HL-60/S4 treated with phorbol 12-myristate 13-acetate at 8.2 ng/mL for 4 days and 3 days (cell line): ENCODE data around the gene E2F3.
"Not testable (repeated sequence)": the region's sequence is repeated elsewhere in the genome, so short reads cannot be mapped to it uniquely, and the experiment has no call there.

Experiments
- in situ Hi-C: fragments of 300-500 bp; cut with MboI; formaldehyde crosslinking; loops from 2 replicates; pipeline ENCODE4 v1.15.0; 2022; ENCODE audit warnings: low sequenced_read_pairs

E2F3 gene

DNA sequence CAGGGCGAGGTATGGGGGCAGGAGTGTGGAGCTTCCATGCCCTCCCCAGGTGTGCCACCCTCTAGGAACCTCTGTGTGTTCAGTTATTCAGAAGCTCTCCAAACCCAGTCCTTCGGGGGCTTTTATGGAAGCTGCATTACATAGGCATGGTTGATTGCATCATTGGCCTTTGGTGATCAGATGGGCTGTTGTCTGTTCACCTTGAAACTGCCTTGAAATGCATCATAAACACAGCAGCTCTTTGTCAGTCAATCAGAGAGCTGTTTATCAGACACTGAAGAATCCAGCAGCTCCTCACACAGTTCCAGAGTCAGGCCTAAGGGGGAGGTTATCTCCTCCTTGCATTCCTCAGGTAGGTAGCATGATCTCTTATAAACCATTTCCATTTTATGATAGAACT, 62.4 kb downstream of the E2F3 start:
- in situ Hi-C loops = no loop called here

DNA sequence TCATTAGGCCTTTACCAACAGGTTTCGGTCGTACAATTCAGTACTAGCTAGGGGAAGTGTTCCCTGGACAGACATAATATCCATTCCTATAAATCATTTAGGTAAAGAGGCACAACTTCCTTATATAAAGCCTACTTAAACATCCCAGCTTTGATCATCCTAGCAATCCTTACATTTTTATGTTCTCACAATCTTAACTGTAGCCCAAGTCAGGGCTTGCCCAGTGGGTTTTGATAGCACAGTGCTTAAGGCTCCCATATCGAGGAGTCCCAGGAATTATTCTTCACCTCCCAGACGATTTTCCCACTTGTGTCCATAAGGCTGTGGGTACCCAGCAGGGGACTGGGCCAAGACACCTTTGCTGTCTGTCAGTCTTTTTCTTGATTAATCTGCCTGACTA, 63.2 kb downstream of the E2F3 start:
- in situ Hi-C loops = no loop called here

DNA sequence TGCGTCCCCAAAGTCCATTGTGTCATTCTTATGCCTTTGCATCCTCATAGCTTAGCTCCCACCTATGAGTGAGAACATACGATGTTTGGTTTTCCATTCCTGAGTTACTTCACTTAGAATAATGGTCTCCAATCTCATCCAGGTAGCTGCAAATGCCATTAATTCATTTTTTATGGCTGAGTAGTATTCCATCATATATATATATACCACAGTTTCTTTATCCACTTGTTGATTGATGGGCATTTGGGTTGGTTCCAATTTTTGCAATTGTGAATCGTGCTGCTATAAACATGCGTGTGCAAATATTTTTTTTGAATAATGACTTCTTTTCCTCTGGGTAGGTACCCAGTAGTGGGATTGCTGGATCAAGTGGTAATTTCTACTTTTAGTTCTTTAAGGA, 63.9 kb downstream of the E2F3 start:
- in situ Hi-C loops = not testable (repeated sequence)

DNA sequence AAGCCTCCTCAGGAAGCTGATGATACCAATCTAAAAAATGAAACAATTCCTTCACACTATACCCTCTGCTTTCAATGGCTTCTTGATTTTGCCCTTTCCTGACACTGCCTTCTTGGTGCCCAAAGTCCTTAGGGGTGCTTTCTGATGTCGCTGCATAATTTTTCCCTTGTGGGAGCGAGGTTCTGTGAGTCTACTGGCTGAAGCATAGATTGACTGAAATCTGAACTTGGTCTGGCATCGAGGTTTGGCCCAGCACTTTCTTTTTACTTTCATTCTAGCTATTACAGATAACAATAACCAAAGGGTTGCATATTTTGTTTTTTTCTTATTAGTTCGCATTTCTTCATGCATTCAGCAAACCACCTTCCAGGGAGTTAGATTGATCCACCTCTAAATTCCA, 65.8 kb downstream of the E2F3 start:
- in situ Hi-C loops = no loop called here

DNA sequence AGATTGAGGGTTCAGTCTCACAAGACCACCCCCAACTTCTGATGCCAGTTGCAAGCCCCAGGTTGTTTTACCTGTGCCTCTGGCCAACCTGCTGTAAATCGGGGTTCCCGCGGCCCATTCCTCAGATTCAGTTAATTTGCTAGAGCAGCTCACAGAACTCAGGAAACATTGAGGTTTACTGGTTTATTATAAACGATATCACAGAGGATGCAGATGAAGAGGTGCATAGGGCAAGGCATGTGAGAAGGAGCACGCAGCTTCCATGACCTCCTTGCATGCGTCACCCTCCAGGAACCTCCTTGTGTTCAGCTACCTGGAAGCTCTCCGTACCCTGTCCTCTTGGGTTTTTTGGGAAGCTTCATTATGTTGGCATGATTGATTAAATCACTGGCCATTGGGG, 66.5 kb downstream of the E2F3 start:
- in situ Hi-C loops = no loop called here

DNA sequence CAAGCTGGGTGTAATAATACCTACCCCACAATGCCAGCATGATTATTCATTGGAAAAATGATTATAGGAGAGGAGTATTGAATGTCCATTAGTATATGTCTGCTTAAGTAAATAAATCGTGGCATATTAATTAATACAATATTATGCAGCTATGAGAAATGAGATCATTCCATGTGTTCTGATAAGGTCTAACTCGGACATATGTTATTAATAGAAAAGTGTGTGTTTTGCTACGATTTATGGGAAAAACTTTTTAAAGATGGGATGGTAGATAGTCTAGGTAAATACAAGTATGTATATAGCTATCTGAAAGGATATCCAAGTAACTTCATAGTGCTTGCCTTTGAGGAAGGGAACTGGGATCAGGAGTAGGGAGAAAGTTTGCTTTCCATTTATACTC, 71.1 kb downstream of the E2F3 start:
- in situ Hi-C loops = no loop called here

DNA sequence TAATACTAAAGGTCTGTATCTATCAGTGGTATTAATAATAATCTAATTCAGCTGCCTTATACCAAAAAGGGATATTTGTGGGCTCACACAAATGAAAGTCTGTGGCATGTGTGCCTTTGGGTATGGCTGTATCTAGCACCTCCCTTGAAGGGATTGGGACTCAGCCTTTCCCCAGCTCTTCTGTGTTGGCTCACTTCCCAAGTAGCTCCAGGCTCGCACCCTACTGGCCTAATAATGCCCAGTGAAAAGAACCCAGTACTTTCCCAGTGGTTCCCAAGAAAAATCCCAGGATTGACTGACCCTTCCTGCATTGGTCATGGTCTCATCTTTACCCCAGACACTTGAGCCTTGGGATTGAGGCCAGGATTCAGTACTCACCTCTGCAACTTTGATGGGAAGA, 71.8 kb downstream of the E2F3 start:
- in situ Hi-C loops = no loop called here

DNA sequence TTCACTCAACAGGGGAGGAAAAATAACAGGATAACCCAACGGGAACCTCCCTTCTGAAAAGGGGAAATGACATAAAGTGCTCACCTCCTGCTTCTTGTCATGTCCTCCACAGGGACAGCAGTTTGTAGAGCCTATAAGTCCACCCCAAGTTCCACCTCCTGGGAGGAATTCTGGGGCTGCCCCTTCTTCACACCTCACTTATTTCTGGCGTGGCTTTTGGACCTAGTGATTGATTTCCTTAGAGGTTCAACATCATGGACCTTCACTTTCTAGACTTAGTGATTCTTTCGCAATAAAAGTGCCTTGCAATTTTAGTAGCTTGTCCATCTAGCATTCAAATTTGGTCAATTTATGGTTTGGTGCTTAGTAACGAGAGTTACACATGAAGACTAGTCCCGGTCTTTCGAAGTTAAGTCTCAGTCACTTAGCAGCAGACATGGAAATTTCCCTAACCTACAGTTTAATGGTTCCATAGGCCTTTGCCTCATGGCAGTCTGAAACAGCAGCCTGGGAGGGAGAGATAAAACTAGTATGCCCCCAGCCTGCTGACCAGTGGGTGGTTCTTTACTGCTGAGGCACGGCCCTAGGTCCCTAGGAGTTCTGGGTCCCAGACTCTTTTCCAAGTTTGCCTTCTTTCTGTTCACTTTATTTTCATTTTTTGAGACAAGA, 73.3 kb downstream of the E2F3 start:
- in situ Hi-C loops = no loop called here

DNA sequence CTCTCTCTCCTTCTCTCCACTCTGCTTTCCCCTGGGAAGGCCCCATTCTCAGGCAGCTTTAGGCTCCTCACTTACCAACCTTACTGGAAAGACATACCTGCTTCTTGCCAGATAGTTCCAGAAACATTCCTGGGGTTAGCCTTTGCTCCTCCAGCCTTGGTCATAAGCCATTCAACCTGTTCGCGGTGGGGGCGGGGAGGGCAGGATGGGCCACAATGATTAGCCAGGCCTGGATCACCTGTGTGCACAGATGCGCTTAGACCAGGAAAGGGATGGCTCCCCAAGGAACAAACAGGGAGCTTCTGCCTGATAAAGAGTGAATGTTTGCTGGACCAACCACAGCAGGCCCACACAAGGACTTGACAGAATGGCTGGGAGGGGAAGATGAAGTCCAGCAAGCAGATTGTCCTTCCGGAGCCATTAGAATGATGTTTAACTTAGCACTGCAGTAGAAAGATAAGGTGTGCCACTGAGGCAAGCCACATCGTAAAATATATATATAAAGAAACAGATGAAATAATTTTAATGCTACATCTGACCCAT, 74.9 kb downstream of the E2F3 start:
- in situ Hi-C loops = no loop called here

DNA sequence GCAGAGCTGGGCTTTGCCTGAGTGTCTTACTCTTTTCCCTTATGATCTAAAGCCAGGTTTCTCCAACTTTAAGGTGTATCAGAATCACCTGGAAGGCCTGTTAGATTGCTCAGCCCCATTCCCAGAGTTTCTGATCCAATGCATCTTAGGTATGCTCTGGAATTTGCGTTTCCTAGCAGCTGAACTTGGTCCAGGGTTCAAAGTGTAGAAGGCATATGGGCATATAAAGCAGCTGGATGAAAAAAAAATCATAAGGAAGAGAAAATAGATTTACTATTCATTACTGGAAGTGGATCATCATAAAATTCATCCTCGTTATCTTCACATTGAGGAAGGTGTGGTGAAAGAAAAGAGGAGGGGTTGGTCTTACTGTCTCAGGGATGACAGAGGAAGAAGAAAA, 75.8 kb downstream of the E2F3 start:
- in situ Hi-C loops = no loop called here

DNA sequence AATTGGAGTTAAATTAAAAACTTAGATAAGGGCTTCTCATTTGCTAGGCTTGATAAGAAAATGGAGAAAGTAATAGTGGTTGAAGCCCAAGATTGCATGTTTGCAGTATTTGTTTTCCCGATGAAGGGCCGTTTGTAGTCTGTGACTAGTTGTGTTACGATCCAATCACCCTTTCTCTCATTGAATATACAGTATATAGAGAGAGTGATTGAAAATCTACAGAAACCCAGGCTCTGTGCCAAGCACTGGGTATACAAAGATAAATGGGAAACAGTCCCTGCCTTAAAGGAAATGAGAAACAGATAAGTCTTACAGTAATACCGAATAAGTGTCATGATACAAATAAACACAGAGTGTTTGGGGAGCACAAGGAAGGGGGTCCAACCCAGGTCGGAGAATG, 77.4 kb downstream of the E2F3 start:
- in situ Hi-C loops = no loop called here

DNA sequence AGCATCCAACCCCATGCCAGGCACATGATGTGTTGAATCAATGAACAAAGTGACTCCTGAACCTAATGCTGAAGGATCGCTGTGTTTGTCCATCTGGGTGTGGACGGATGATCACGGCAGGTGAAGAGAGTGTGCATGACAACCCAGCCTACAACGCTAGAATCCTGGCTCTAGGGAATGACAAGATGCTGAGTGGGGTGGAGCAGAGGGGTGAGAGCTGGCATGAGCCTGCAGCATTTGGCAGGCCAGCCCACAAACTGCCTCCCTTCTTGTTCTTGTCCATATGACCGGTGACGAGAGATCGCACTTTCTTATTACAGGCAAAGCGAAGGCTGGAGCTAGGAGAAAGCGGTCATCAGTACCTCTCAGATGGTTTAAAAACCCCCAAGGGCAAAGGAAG, 77.8 kb downstream of the E2F3 start:
- in situ Hi-C loops = no loop called here

DNA sequence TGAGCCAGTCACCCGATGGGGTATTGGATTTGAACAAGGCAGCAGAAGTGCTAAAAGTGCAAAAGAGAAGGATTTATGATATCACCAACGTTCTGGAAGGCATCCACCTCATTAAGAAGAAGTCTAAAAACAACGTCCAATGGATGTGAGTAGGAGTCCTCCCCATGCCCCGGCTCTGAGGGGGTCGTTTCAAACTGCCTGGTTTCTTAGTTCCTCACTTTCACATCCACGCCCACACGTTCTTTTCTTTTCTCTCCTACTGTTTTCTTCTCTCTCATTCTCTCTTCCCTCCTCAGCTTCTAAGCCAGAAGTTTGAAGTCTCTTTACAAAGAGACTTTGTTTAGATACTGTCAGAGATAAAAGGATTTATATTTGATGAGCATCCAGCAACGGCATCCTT, 79.6 kb downstream of the E2F3 start:
- in situ Hi-C loops = no loop called here

DNA sequence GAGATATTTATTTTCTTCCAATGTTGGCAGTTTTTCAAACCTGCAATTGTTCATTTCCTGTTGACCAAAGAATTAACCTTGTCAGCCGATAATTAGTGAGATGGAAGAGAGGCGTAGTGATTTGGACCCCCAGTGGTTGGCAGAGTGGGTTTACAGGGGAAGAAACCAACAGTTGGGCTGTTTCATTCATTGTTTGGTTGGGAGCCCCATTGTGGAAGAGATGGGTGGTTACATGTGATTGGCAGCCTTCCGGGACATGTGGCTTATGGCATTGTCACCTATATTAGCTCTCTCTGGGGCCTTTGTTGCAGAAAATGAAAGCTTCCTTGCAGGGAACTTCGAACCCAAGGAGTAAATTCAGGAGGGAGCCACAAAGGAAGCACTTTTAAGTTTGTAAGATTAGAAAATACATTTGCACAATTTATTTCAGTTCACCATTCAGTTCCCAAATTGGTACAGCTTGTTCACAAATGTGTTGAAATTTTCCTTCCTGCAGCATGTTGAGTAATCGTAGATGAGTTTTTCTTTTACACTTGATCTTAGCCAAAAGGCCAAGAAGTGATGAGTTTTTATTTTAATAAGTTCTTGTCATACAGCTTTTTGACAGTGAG, 82.3 kb downstream of the E2F3 start:
- in situ Hi-C loops = no loop called here

DNA sequence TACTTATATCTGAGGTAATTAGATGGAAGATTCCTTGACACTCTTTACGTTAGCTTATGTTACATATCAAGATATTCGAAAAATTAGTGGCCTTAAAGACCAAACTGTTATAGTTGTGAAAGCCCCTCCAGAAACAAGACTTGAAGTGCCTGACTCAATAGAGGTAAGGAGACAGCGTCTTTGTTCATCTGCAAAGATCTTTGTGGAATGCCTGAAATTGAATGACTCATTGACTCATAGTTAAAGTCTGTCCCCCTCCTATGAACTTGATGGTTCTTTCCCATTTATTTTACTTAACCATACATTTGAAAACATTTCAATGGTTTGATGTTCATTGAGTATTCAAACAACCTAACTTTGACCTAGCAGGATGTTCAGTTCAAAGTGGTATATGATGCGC, 85.0 kb downstream of the E2F3 start:
- in situ Hi-C loops = no loop called here

DNA sequence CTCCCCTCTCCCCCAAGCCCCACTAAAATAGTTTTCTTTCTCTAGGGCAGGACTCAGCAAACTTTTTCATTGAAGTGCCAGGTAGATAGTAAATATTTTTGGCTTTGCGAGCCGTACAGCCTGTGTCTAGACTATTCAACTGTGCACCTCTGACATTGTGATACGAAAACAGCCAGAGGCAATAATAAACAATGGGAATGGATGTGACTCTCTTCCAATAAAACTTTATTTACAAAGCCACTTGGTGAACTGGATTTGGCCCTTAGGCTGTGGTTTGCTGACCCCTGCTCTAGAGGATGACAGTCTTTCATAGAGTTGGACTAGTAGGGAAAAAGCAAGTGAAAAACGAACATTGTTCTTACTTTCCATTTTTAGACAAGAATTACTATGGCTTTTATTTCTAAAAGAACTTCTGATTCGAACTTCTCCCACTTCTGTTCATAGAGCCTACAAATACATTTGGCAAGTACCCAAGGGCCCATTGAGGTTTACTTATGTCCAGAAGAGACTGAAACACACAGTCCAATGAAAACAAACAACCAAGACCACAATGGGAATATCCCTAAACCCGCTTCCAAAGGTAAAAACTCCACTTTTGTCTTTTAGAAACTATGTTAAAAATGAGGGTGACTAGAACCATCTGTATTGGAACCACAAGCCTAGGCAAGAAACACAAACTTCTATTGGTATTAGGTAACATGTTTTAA, 86.1 kb downstream of the E2F3 start:
- in situ Hi-C loops = no loop called here

DNA sequence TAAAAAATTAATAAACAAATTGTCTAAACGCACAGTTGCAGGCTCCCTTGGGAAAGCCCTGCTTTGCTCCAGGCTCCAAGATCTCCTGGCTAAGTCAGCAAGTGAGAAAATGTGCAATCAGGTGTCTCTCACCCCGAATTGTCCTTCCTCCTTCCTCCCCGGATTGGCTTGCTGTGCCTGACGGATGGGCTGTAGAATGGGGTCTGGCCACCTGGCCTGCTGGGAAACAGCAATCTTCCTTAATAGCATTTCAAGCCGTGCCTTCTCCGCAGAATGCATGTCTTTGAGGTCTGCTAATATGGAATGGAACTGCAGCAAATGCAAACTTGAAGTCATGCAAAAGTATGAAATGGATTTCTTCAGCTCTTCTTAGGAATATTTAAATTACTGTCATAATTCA, 88.9 kb downstream of the E2F3 start:
- in situ Hi-C loops = no loop called here

DNA sequence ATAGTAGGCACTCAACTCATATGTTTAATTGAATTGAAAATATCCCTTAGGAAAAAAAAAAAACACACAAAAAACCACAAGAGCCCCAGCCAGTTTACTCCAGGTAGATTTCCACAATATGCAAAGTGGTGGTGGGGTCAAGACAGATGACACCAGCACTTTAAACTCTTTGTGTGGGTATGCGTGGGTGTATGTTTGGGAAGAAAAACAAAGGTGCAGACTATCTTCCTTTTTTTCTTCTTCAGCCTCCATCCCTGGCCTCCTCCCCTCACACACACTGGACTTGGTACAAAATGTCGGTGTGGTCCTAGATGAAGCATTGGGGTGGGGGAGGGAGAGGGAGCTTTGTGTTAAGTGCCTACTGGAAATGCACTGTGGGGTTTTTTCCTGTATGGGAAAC, 90.4 kb downstream of the E2F3 start:
- in situ Hi-C loops = no loop called here

DNA sequence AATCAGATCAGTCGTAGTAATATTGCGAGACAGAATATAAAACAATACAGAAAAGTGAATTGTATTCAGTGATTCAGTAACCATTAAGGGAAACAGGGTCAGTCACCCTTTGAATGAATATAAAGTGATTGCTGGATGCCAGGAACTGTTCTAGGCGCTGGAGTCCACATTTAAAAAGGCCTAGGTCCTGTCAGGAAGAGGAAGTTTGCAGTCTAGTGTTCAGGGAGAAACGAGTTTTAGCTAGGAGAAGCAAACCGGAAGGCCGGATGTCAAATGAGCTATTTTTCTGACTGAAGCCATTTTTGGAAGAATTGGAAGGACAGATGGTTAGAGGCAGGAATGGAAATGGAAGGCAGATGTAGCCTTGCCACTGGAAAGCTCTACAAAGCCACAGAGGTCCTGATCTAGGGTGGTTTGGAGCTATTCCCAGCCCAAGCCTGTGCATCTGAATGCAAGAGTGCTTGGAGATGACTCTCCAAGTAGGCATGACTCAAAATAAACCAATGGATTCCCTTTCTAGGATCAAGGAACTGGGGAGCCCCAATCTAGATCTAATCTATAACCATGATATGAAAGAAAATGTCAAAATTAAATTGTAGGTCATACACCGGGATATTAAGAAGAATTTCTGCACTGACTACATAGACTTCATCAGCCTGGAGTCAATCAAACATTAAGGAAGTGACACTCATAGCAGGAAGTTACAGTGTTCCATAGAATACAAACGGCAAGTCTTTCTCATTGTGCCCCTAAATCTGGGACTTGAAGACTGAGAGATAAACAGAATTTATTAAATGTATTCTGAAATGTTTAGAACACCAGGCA, 95.7 kb downstream of the E2F3 start:
- in situ Hi-C loops = no loop called here

DNA sequence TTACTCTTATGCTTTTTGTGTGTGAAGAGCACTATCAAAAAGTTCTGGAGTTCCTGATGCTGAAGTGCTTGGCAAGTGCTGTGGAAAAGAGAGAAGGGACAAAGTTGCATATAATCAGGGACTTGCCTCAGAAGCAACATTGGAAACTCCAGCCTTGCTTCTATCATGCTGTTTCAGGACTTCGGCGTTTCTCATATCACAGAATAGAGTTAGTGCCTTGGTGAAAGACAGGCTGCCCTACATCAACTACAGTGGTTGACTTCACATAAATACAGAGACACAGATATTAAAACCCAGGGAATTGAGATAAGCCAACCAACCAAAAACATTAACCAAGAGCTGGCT, 96.3 kb downstream of the E2F3 start:
- in situ Hi-C loops = no loop called here

DNA sequence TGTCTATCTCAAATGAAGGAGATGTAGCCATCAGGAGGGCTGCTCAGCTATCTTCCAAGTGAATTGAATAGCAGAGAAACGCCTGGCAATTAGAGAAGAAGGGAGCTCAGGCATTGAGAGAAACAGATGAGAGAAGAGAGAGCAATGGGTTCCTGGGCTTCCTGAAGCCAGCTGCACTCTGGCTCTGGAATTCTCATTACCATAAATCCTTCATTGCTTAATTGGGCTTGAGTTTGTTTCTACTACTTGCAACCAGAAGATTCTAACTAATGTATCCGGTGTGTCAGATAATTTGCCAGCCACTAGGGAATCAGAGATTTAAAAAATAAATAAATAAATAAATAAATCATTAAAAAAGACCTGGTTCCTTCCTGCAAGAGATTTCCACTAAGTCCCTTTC, 107.5 kb downstream of the E2F3 start:
- in situ Hi-C loops = no loop called here

DNA sequence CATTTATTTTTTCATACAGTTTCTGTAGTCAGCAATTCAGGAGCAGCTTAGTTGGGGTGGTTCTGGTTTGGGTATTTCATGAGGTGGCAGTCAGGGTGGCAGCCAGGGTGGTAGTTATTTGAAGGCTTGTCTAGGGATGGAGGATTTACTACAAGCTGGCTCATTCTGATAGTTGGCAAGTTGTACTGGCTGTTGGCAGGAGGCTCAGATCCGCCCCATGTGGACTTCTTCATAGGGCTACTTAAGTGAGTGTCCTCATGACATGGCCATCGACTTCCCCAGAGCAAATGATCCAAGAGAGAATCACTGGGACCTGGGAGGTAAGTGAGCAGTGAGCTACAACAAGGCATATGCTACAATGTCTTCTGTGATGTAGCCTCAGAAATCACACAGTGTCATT, 110.2 kb downstream of the E2F3 start:
- in situ Hi-C loops = no loop called here
